DOHH2 (cell line): ENCODE data around the gene NUP210.

ENCODE experiments used
- EZH2phosphoT487 ChIP-seq: fragments of 200-600 bp; sonication (generic); IDR thresholded peaks from 2 replicates; pipeline ENCODE4 v1.6.1; 2017; ENCODE audit warnings: borderline replicate concordance, mild to moderate bottlenecking, antibody characterized with exemption, low read length, moderate library complexity, mixed read lengths
- TF ChIP-seq, protein P1 (sequence below): fragments of 200-600 bp; sonication (generic); IDR thresholded peaks from one replicate; pipeline ENCODE4 v1.5.1; 2014; ENCODE audit warnings: antibody characterized with exemption, mild to moderate bottlenecking, low read depth, low read length; ENCODE audit not compliant: poor library complexity, severe bottlenecking

DNA sequence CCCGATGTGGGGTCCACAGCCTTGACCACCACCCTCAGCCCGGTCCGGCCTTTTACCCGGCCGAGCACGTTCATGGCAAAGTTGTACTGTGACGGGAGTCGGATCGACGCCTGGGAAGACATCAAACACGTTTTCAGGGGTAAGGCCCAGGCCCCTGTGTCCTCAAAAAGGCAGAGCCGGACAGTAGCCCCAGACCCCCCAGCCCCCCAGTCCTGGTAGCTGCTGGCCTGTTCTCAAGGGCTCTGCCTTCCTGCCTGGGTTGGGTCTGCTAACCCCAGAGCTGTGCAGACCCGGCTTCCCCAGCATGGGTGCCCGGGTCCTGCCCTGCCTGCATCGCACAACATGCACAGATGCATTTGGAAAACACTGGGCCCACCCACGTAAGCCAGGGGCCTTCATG lies 84.6 kb downstream of the NUP210 start:
- no peak for TF ChIP-seq EZH2phosphoT487
- TF ChIP-seq, protein P1, sequence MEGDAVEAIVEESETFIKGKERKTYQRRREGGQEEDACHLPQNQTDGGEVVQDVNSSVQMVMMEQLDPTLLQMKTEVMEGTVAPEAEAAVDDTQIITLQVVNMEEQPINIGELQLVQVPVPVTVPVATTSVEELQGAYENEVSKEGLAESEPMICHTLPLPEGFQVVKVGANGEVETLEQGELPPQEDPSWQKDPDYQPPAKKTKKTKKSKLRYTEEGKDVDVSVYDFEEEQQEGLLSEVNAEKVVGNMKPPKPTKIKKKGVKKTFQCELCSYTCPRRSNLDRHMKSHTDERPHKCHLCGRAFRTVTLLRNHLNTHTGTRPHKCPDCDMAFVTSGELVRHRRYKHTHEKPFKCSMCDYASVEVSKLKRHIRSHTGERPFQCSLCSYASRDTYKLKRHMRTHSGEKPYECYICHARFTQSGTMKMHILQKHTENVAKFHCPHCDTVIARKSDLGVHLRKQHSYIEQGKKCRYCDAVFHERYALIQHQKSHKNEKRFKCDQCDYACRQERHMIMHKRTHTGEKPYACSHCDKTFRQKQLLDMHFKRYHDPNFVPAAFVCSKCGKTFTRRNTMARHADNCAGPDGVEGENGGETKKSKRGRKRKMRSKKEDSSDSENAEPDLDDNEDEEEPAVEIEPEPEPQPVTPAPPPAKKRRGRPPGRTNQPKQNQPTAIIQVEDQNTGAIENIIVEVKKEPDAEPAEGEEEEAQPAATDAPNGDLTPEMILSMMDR = no peak
